ENCODE results near the gene SOX2. TPM values are rescaled to one million over a fixed set of nuclear protein-coding genes. Genes with fewer than 3 reads are reported as not detected.
A peak's percentile ranks its signal among the peaks of the same experiment; 100 is the strongest.

The SOX2 gene
- total and polyA plus RNA-seq, 5 experiments from 2014 or later, result not detected

DNA sequence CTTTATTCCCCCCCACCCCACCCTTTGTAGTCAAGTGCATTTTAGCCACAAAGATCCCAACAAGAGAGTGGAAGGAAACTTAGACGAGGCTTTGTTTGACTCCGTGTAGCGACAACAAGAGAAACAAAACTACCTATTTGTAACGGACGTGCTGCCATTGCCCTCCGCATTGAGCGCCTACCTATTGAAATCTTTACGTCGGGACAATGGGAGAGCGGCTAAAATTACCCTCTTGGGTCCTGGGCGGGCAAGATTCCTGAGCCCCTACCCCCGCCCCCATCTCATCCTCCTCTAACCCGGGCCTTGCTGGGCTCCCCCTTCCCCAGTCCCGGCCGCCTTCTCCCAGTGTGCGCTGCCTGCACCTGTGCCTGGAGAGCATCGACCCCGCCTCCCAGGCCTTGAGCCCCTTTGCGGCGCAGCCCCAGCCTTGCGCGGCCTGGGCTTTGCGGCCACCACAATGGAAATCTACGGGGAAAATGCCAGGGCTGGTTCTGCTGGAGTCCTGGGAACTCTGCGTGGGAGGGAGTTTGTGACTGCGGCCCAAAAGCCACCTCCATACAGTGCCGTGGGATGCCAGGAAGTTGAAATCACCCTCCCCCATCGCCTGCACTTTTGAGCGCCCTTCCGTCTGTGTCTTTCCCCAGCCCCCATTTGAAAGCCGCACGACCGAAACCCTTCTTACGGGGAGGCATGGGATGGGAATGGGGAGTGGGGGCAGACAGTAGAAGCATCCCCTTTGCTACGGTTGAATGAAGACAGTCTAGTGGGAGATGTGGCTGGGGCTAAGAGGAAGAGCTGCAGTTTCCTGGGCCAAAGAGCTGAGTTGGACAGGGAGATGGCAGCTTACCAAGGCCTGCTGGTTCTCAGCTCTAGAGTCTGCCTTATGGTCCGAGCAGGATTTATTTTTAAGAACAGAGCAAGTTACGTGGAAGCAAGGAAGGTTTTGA, 1.1 kb upstream of the SOX2 start:
- DNase-seq, result no peak
- POLR2A ChIA-PET, result no interaction called here
- peaks cover 5 to 15% (median 8%) of the 10 kb centered on the region in 4 donors for H3K4me1 Mint-ChIP-seq
- peak overlapping the region in 1 of 10 donors; percentile 71 for H3K27ac Mint-ChIP-seq
- no peak for ATAC-seq
- peaks cover 0 to 31% (median 15%) of the 10 kb centered on the region in 9 donors for H3K9me3 Mint-ChIP-seq
- H3K27me3 Mint-ChIP-seq, result peaks cover 24 to 62% (median 45%) of the 10 kb centered on the region in 5 donors
- peaks cover 5 to 15% (median 11%) of the 10 kb centered on the region in 3 donors for H3K36me3 Mint-ChIP-seq
- peak overlapping the region in 3 of 10 donors; percentile 38 to 56 (median 55) for H3K4me3 Mint-ChIP-seq

DNA sequence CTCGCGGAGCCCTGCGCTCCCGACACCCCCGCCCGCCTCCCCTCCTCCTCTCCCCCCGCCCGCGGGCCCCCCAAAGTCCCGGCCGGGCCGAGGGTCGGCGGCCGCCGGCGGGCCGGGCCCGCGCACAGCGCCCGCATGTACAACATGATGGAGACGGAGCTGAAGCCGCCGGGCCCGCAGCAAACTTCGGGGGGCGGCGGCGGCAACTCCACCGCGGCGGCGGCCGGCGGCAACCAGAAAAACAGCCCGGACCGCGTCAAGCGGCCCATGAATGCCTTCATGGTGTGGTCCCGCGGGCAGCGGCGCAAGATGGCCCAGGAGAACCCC, 464 bp downstream of the SOX2 start:
- H3K36me3 Mint-ChIP-seq, result peaks cover 5 to 22% (median 12%) of the 10 kb centered on the region in 3 donors
- H3K4me1 Mint-ChIP-seq, result peaks cover 5 to 15% (median 8%) of the 10 kb centered on the region in 4 donors
- H3K9me3 Mint-ChIP-seq, result peaks cover 0 to 43% (median 19%) of the 10 kb centered on the region in 9 donors
- DNase-seq (no peak), ATAC-seq (peak in 1 of 2 donors; percentile 34)
- H3K27me3 Mint-ChIP-seq, result peaks cover 14 to 63% (median 45%) of the 10 kb centered on the region in 5 donors
- POLR2A ChIA-PET, result no interaction called here
- peak overlapping the region in 9 of 10 donors; percentile 28 to 68 (median 41) for H3K4me3 Mint-ChIP-seq
- peak overlapping the region in 1 of 10 donors; percentile 75 for H3K27ac Mint-ChIP-seq

DNA sequence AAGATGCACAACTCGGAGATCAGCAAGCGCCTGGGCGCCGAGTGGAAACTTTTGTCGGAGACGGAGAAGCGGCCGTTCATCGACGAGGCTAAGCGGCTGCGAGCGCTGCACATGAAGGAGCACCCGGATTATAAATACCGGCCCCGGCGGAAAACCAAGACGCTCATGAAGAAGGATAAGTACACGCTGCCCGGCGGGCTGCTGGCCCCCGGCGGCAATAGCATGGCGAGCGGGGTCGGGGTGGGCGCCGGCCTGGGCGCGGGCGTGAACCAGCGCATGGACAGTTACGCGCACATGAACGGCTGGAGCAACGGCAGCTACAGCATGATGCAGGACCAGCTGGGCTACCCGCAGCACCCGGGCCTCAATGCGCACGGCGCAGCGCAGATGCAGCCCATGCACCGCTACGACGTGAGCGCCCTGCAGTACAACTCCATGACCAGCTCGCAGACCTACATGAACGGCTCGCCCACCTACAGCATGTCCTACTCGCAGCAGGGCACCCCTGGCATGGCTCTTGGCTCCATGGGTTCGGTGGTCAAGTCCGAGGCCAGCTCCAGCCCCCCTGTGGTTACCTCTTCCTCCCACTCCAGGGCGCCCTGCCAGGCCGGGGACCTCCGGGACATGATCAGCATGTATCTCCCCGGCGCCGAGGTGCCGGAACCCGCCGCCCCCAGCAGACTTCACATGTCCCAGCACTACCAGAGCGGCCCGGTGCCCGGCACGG, 991 bp downstream of the SOX2 start:
- peak overlapping the region in 9 of 10 donors; percentile 28 to 70 (median 58) for H3K4me3 Mint-ChIP-seq
- H3K4me1 Mint-ChIP-seq, result peaks cover 5 to 15% (median 8%) of the 10 kb centered on the region in 4 donors
- no peak for DNase-seq
- peak in 1 of 2 donors; percentile 34 for ATAC-seq
- peak overlapping the region in 1 of 10 donors; percentile 75 for H3K27ac Mint-ChIP-seq
- H3K27me3 Mint-ChIP-seq, result peaks cover 14 to 64% (median 46%) of the 10 kb centered on the region in 5 donors
- peaks cover 5 to 22% (median 12%) of the 10 kb centered on the region in 3 donors for H3K36me3 Mint-ChIP-seq
- peaks cover 0 to 47% (median 24%) of the 10 kb centered on the region in 9 donors for H3K9me3 Mint-ChIP-seq
- POLR2A ChIA-PET, result no interaction called here

DNA sequence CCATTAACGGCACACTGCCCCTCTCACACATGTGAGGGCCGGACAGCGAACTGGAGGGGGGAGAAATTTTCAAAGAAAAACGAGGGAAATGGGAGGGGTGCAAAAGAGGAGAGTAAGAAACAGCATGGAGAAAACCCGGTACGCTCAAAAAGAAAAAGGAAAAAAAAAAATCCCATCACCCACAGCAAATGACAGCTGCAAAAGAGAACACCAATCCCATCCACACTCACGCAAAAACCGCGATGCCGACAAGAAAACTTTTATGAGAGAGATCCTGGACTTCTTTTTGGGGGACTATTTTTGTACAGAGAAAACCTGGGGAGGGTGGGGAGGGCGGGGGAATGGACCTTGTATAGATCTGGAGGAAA, 1.5 kb downstream of the SOX2 start:
- Mint-ChIP-seq H3K36me3 (peaks cover 5 to 23% (median 12%) of the 10 kb centered on the region in 3 donors), H3K27ac (no peak overlapping the region), H3K4me1 (peaks cover 5 to 15% (median 8%) of the 10 kb centered on the region in 4 donors), H3K9me3 (peaks cover 0 to 49% (median 25%) of the 10 kb centered on the region in 9 donors), H3K4me3 (peak overlapping the region in 5 of 10 donors; percentile 15 to 70 (median 38)), H3K27me3 (peaks cover 14 to 62% (median 45%) of the 10 kb centered on the region in 5 donors)
- no peak for ATAC-seq
- no peak for DNase-seq
- POLR2A ChIA-PET, result no interaction called here

DNA sequence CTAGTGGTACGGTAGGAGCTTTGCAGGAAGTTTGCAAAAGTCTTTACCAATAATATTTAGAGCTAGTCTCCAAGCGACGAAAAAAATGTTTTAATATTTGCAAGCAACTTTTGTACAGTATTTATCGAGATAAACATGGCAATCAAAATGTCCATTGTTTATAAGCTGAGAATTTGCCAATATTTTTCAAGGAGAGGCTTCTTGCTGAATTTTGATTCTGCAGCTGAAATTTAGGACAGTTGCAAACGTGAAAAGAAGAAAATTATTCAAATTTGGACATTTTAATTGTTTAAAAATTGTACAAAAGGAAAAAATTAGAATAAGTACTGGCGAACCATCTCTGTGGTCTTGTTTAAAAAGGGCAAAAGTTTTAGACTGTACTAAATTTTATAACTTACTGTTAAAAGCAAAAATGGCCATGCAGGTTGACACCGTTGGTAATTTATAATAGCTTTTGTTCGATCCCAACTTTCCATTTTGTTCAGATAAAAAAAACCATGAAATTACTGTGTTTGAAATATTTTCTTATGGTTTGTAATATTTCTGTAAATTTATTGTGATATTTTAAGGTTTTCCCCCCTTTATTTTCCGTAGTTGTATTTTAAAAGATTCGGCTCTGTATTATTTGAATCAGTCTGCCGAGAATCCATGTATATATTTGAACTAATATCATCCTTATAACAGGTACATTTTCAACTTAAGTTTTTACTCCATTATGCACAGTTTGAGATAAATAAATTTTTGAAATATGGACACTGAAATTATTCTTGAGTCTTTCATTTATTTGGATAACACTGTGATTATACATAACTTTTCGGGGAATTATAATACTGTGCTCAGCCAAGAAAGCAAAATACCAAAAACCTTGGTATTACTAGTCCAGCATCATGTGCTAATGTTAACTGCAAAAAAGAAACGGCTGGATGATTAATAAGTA, 2.2 kb downstream of the SOX2 start:
- Mint-ChIP-seq H3K9me3 (peaks cover 0 to 56% (median 29%) of the 10 kb centered on the region in 9 donors), H3K27me3 (peaks cover 18 to 62% (median 45%) of the 10 kb centered on the region in 5 donors), H3K36me3 (peaks cover 5 to 30% (median 16%) of the 10 kb centered on the region in 3 donors), H3K27ac (no peak overlapping the region), H3K4me3 (peak overlapping the region in 1 of 10 donors; percentile 70), H3K4me1 (peaks cover 5 to 15% (median 8%) of the 10 kb centered on the region in 4 donors)
- no peak for DNase-seq
- POLR2A ChIA-PET, result no interaction called here
- no peak for ATAC-seq

DNA sequence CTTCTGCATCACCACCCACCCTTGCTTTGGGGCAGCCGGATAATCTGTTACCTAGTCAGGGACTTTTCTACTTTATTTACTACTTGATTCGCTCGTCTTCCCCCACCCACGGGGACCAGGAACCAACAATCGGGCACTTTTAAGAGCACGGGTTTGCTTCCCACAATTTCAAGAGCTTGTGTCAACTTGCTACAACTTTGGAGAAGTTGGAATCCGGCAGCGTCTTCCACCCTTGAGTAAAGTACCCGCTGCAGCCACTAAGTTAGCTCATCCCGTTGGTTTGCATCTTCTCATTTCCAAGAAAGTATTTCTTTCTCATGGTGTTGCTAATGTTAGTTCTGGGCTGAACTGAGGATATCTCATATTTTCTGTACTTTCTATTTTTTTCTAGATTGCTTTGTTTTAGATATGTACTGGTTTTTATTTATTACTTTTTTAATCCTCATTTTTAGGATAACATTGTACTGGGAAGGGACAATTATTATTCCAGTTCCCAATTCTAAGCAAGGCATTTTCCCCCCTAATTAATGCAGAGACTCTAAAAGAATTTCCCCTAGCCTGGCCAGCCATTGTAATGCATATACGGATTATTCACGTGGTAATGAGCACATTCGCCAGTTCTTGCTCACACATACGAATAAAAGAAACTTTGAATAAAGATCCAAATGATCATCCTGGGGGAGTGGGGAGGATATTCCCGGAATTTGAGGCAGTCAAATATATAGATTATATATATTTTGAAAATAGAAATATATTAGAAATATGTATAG, 4.0 kb downstream of the SOX2 start:
- Mint-ChIP-seq H3K36me3 (peaks cover 12 to 40% (median 23%) of the 10 kb centered on the region in 3 donors), H3K27ac (no peak overlapping the region), H3K4me3 (no peak overlapping the region), H3K4me1 (peaks cover 0 to 8% (median under 1%) of the 10 kb centered on the region in 4 donors), H3K9me3 (peaks cover 0 to 69% (median 40%) of the 10 kb centered on the region in 9 donors), H3K27me3 (peaks cover 36 to 72% (median 54%) of the 10 kb centered on the region in 5 donors)
- ATAC-seq, result no peak
- DNase-seq, result no peak
- POLR2A ChIA-PET, result no interaction called here

DNA sequence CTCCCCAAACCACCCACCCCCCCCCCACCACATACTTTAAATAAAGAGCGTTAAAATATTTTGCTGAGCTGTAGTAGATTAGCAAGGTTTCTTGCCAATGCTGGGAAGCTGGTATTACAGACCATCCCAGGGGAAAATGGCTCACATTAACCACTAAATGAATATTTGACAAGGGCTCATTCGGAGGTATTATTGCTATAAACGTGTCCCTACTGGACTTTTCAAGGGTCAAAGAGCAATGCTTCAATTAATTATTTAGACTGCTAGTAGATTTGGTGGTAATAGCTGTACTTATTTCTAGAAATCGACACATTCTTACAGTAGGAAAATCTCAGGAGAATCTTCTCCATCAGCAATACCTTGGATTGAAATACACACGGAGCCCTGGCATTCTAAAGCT, 5.2 kb downstream of the SOX2 start:
- ATAC-seq (no peak), DNase-seq (no peak)
- Mint-ChIP-seq H3K27me3 (peaks cover 48 to 83% (median 66%) of the 10 kb centered on the region in 5 donors), H3K4me1 (peaks cover 0 to 8% (median under 1%) of the 10 kb centered on the region in 4 donors), H3K27ac (no peak overlapping the region), H3K4me3 (no peak overlapping the region), H3K9me3 (peaks cover 4 to 81% (median 48%) of the 10 kb centered on the region in 9 donors), H3K36me3 (peaks cover 12 to 52% (median 23%) of the 10 kb centered on the region in 3 donors)
- POLR2A ChIA-PET, result no interaction called here

DNA sequence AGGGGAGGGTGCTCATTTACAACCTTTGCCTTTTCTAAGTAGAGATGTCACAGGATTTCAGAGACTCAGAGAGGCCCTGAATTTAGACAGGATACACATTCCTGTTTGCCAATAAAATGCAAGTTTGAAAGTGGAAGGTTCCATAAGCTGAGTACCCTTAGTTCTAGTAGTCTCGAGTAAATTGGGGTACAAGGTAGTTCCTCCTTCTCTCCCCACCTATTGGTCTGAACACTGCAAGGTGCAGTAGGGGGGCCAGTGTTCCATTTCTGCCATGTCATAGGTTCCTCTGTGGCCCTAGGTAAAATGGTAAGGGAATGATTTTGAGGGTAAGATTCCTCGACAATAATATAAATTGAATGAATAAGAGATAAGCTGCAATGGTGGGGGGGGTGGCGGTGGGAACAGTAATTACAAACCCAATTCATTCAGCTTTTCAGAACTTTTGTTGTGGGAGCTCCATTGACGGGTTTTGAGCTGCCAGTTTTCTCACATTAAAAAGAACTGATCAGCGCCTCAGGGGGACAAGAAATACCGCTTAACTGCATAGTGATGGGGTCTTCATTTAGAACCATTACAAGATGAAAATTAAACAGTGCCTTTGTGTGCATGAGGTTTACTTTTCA, 5.9 kb downstream of the SOX2 start:
- H3K4me1 Mint-ChIP-seq, result peaks cover 0 to 6% (median under 1%) of the 10 kb centered on the region in 4 donors
- DNase-seq (no peak), ATAC-seq (no peak)
- H3K27me3 Mint-ChIP-seq, result peaks cover 55 to 88% (median 70%) of the 10 kb centered on the region in 5 donors
- peaks cover 4 to 88% (median 50%) of the 10 kb centered on the region in 9 donors for H3K9me3 Mint-ChIP-seq
- peaks cover 12 to 57% (median 22%) of the 10 kb centered on the region in 3 donors for H3K36me3 Mint-ChIP-seq
- POLR2A ChIA-PET, result no interaction called here
- H3K27ac Mint-ChIP-seq, result no peak overlapping the region
- H3K4me3 Mint-ChIP-seq, result no peak overlapping the region

DNA sequence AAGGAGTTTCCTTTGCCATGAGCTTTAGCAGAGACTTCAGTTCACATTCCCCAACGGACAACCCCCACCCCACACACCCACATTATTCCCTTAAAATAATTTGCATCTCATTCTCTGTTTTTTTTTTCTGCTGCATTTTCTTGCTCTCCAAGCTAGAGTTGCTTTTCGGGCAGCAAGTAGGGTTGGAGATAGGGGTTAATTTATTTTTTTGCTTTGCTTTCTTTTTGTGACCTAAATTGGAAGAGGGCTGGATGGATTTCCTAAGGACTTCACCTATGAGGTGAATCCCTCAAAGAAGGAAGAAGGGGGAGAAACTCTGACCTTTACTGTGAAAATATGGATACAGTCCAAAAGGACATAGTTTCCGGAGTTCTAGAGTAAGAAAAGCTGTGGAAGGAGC, 6.6 kb downstream of the SOX2 start:
- Mint-ChIP-seq H3K4me3 (no peak overlapping the region), H3K9me3 (peaks cover 3 to 91% (median 52%) of the 10 kb centered on the region in 9 donors), H3K27me3 (peaks cover 62 to 88% (median 70%) of the 10 kb centered on the region in 5 donors), H3K36me3 (peaks cover 14 to 56% (median 22%) of the 10 kb centered on the region in 3 donors), H3K27ac (peak overlapping the region in 1 of 10 donors; percentile 25), H3K4me1 (peaks cover 0 to under 1% (median 0%) of the 10 kb centered on the region in 4 donors)
- ATAC-seq (no peak), DNase-seq (no peak)
- POLR2A ChIA-PET, result no interaction called here

DNA sequence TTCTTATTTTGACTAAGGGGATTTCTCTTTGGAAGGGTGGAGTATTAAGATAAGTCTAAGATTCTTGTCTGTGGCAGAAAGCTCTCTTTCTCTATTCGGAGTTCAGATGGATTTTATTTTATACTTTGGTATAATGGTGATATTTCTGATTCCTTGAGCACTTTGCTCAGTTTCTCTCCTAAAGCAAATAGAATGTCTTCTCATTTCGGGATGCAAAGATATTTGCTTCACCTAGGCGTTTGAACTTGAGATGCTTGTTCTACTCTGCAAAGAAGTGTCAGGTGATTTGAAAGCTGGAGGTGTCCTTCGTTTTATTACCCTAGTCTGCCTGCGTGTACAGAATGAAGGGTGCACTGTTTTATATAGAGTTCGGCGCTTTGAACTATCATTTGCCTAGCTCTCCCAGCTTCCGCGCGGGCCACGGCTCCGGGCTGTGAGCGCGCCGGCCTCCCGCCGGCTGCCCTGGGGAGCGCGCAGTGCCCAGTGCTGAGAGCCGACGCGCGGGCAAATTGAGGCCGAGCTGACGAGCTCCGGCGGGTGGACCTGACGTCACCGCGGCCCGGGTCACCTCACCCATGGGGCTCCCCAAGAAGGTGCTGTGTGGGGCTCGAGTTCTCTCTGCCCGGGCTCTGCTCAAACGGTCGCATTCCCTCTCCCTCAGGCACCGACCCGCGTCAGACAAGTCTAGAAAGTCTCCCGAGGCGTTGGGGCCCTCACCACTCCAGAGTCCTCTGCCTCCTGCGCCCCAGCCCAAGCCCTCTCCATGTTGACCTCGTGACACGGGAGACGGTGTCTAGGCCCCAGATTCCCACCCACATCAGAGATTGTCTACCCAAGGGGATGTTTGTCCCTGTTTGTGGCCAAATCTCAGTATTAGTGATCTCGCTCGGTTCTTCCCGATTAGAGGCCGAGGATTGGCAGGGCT, 7.5 kb downstream of the SOX2 start:
- POLR2A ChIA-PET, result no interaction called here
- H3K27me3 Mint-ChIP-seq, result peaks cover 71 to 90% (median 77%) of the 10 kb centered on the region in 5 donors
- peaks cover 3 to 92% (median 55%) of the 10 kb centered on the region in 9 donors for H3K9me3 Mint-ChIP-seq
- no peak overlapping the region for H3K4me3 Mint-ChIP-seq
- H3K4me1 Mint-ChIP-seq, result peaks cover 0 to 1% (median 0%) of the 10 kb centered on the region in 4 donors
- ATAC-seq (no peak), DNase-seq (no peak)
- H3K27ac Mint-ChIP-seq, result peak overlapping the region in 1 of 10 donors; percentile 44
- peaks cover 18 to 57% (median 24%) of the 10 kb centered on the region in 3 donors for H3K36me3 Mint-ChIP-seq
